ENCODE measurements around the gene AFM. TPM values are rescaled to one million over a fixed set of nuclear protein-coding genes. Genes with fewer than 3 reads are reported as not detected.

The AFM gene
- total and polyA plus RNA-seq, 2 donors from 2014 or later, result 30.8 TPM; not detected in 1

DNA sequence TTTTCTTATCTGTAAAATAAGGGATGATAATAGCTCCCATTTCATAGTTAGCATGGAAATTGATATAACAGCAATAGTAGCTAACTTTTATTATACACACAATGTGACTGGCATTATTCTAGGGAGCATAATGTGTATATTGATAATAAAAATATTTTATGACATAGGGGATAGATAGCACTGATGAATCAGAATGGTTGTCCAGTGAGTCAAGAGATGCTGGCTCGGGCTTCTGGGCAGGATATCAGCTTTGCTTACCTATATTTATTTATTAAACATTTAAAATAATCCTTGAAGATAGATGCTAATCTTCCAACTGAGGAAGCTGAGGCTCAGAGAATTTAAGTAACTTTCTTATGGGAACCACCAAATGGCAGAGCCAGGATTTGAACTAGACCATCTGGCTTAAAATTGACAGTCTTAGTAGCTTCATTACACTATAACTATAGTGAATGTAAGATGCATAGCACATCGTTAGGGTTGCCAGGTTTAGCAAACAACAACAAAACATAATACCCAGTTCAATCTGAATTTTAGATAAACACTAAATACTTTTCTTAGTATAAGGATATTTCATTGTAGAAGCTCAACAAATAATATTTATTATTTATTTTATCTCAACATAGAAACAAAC, 42.8 kb upstream of the AFM start:
- DNase-seq, result no peak
- Histone ChIP-seq H3K9me3 (ENCODE audit: control insufficient read depth in 2 of 3, insufficient read depth in 1 of 3, low read length in 3 of 3) (no peaks in the 10 kb centered on the region), H3K27me3 (ENCODE audit: control insufficient read depth, insufficient read depth, low read length) (no peaks in the 10 kb centered on the region), H3K9ac (ENCODE audit: low read length in 3 of 3) (no peak overlapping the region), H3K4me3 (ENCODE audit: low read length in 3 of 3) (no peak overlapping the region), H3K4me1 (ENCODE audit: control insufficient read depth in 2 of 3, insufficient read depth in 2 of 3, low read depth in 1 of 3, low read length in 3 of 3) (no peaks in the 10 kb centered on the region), H3K36me3 (ENCODE audit: control insufficient read depth in 2 of 3, insufficient read depth in 3 of 3, low read length in 3 of 3) (no peaks in the 10 kb centered on the region), H3K27ac (ENCODE audit: low read depth in 2 of 2, low read length in 2 of 2) (no peak overlapping the region)
- no peak for FAIRE-seq
- TF ChIP-seq, protein P1, sequence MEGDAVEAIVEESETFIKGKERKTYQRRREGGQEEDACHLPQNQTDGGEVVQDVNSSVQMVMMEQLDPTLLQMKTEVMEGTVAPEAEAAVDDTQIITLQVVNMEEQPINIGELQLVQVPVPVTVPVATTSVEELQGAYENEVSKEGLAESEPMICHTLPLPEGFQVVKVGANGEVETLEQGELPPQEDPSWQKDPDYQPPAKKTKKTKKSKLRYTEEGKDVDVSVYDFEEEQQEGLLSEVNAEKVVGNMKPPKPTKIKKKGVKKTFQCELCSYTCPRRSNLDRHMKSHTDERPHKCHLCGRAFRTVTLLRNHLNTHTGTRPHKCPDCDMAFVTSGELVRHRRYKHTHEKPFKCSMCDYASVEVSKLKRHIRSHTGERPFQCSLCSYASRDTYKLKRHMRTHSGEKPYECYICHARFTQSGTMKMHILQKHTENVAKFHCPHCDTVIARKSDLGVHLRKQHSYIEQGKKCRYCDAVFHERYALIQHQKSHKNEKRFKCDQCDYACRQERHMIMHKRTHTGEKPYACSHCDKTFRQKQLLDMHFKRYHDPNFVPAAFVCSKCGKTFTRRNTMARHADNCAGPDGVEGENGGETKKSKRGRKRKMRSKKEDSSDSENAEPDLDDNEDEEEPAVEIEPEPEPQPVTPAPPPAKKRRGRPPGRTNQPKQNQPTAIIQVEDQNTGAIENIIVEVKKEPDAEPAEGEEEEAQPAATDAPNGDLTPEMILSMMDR (IDR thresholded peaks at IDR 0.05; ENCODE audit: borderline replicate concordance, extremely low read depth, insufficient read depth), result no peak
- intact Hi-C loops (cut with DNase I), result no loop called here

DNA sequence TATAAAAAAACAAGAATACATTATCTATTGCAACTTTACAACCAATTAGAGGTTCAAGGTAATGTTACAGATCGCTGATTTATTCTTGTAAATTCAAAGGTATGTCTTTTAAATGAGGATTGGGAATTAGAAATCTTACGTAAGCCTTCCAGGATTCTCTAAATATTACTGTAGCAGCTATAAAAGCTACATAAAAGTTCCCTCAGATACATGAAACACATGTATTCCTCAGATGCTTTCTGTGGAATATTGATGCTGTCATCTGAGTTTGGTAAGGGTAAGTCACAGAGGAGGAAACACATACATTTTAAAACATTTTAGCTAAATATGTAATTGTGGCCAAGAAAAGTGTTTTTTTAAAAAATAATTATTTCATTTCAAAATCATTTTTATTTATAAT, 42.1 kb upstream of the AFM start:
- Histone ChIP-seq H3K4me3 (ENCODE audit: low read length in 3 of 3) (no peak overlapping the region), H3K36me3 (ENCODE audit: control insufficient read depth in 2 of 3, insufficient read depth in 3 of 3, low read length in 3 of 3) (no peaks in the 10 kb centered on the region), H3K9ac (ENCODE audit: low read length in 3 of 3) (no peak overlapping the region), H3K27ac (ENCODE audit: low read depth in 2 of 2, low read length in 2 of 2) (no peak overlapping the region), H3K4me1 (ENCODE audit: control insufficient read depth in 2 of 3, insufficient read depth in 2 of 3, low read depth in 1 of 3, low read length in 3 of 3) (no peaks in the 10 kb centered on the region), H3K27me3 (ENCODE audit: control insufficient read depth, insufficient read depth, low read length) (no peaks in the 10 kb centered on the region), H3K9me3 (ENCODE audit: control insufficient read depth in 2 of 3, insufficient read depth in 1 of 3, low read length in 3 of 3) (no peaks in the 10 kb centered on the region)
- no peak for DNase-seq
- intact Hi-C loops (cut with DNase I), result no loop called here
- no peak for FAIRE-seq
- TF ChIP-seq, protein P1 (IDR thresholded peaks at IDR 0.05; ENCODE audit: borderline replicate concordance, extremely low read depth, insufficient read depth), result no peak

DNA sequence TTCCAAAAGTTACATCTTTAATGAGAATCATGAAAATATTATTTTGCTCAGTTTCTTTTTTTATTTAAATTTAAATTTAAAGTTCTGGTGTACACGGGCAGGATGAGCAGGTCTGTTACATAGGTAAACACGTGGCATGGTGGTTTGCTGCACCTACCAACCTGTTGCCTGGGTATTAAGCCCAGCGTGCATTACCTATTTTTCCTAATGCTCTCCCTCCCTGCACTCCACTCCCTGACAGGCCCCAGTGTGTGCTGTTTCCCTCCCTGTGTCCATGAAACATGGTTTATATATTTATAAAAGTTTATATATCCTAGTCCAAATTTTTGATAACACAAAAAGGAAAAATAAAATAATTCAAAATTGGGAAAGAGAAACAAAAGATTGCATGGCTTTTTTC, 41.6 kb upstream of the AFM start:
- no peaks in the 10 kb centered on the region for H3K27me3 ChIP-seq (ENCODE audit: control insufficient read depth, insufficient read depth, low read length)
- no peak for FAIRE-seq
- intact Hi-C loops (cut with DNase I), result no loop called here

More for the DNA sequence above, 41.6 kb upstream of the AFM start:
- Histone ChIP-seq H3K27ac (ENCODE audit: low read depth in 2 of 2, low read length in 2 of 2) (no peak overlapping the region), H3K9ac (ENCODE audit: low read length in 3 of 3) (no peak overlapping the region), H3K4me3 (ENCODE audit: low read length in 3 of 3) (no peak overlapping the region), H3K9me3 (ENCODE audit: control insufficient read depth in 2 of 3, insufficient read depth in 1 of 3, low read length in 3 of 3) (no peaks in the 10 kb centered on the region), H3K4me1 (ENCODE audit: control insufficient read depth in 2 of 3, insufficient read depth in 2 of 3, low read depth in 1 of 3, low read length in 3 of 3) (no peaks in the 10 kb centered on the region), H3K36me3 (ENCODE audit: control insufficient read depth in 2 of 3, insufficient read depth in 3 of 3, low read length in 3 of 3) (no peaks in the 10 kb centered on the region)
- TF ChIP-seq, protein P1 (IDR thresholded peaks at IDR 0.05; ENCODE audit: borderline replicate concordance, extremely low read depth, insufficient read depth), result no peak
- no peak for DNase-seq
